Neural cell (in vitro differentiated cells): ENCODE results near the gene PTPRG. TPM values are rescaled to one million over a fixed set of nuclear protein-coding genes. Genes with fewer than 3 reads are reported as not detected.

Experiments used
- H2AFZ ChIP-seq: fragments of 200-600, 300-800 bp; sonication (generic), shearing (Covaris generic); 2 replicates; pipeline ENCODE4 v1.6.0; 2014; ENCODE audit warnings: low read depth, mild to moderate bottlenecking, antibody characterized with exemption, low read length, moderate library complexity
- H3F3A ChIP-seq: fragments of 200-600 bp; shearing (Covaris generic); 2 replicates; pipeline ENCODE4 v1.6.1; 2016; ENCODE audit warnings: mild to moderate bottlenecking, moderate library complexity, mixed read lengths, antibody characterized with exemption, low read length; ENCODE audit not compliant: insufficient read depth, poor library complexity, severe bottlenecking
- H3K27ac ChIP-seq: fragments of 200-600, 300-800 bp; sonication (generic), shearing (Covaris generic); 2 replicates; pipeline ENCODE4 v1.5.1; 2014; ENCODE audit warnings: mild to moderate bottlenecking, low read length, moderate library complexity
- H3K27me3 ChIP-seq: fragments of 300-800, 200-600 bp; sonication (generic), shearing (Covaris generic); 2 replicates; pipeline ENCODE4 v1.6.0; 2014; ENCODE audit warnings: mild to moderate bottlenecking, low read depth, low read length, moderate library complexity; ENCODE audit not compliant: insufficient read depth
- H3K36me3 ChIP-seq: fragments of 300-800, 200-600 bp; sonication (generic), shearing (Covaris generic); 2 replicates; pipeline ENCODE4 v1.5.1; 2014; ENCODE audit warnings: mild to moderate bottlenecking, antibody characterized with exemption, low read length, moderate library complexity; ENCODE audit not compliant: insufficient read depth
- H3K4me2 ChIP-seq: fragments of 300-800, 200-600 bp; sonication (generic), shearing (Covaris generic); 2 replicates; pipeline ENCODE4 v1.6.0; 2014; ENCODE audit warnings: mild to moderate bottlenecking, low read length
- H3K4me3 ChIP-seq: fragments of 300-800, 200-600 bp; sonication (generic), shearing (Covaris generic); 2 replicates; pipeline ENCODE4 v1.5.1; 2014; ENCODE audit warnings: mild to moderate bottlenecking, low read length, moderate library complexity
- H3K79me2 ChIP-seq: fragments of 200-600 bp; shearing (Covaris generic); replicated peaks from 2 replicates; pipeline ENCODE4 v1.6.0; 2014; ENCODE audit warnings: mild to moderate bottlenecking, low read length, moderate library complexity; ENCODE audit not compliant: insufficient read depth
- H3K9ac ChIP-seq: fragments of 300-800, 200-600 bp; sonication (generic), shearing (Covaris generic); 2 replicates; pipeline ENCODE4 v1.6.1; 2016; ENCODE audit warnings: mild to moderate bottlenecking, low read length, mixed read lengths
- H3K9me2 ChIP-seq: fragments of 200-600 bp; shearing (Covaris generic); 2 replicates; pipeline ENCODE4 v1.6.1; 2016; ENCODE audit warnings: mild to moderate bottlenecking, low read length, mixed read lengths; ENCODE audit not compliant: insufficient read depth
- H3K9me3 ChIP-seq: fragments of 200-600, 300-800 bp; sonication (generic), shearing (Covaris generic); 2 replicates; pipeline ENCODE4 v1.6.1; 2016; ENCODE audit warnings: mild to moderate bottlenecking, mixed run types, low read length, moderate library complexity, mixed read lengths
- H4K20me1 ChIP-seq: fragments of 200-600 bp; shearing (Covaris generic); 2 replicates; pipeline ENCODE4 v1.6.1; 2016; ENCODE audit warnings: mild to moderate bottlenecking, mixed run types; ENCODE audit not compliant: insufficient read depth
- EP300 ChIP-seq: fragments of 450-650 bp; conservative IDR thresholded peaks from 2 replicates; pipeline ENCODE4 v1.6.1; 2014; ENCODE audit warnings: antibody characterized with exemption, mild to moderate bottlenecking, moderate library complexity; ENCODE audit not compliant: poor library complexity, severe bottlenecking
- EZH2 ChIP-seq: fragments of 200-600, 300-800 bp; shearing (Covaris generic), sonication (generic); IDR thresholded peaks from 2 replicates; pipeline ENCODE4 v1.6.1; 2014; ENCODE audit warnings: antibody characterized with exemption, low read length, borderline replicate concordance, mild to moderate bottlenecking; ENCODE audit not compliant: insufficient read depth, poor library complexity, severe bottlenecking
- MXI1 ChIP-seq: fragments of 450-650 bp; conservative IDR thresholded peaks from 2 replicates; pipeline ENCODE4 v1.6.1; 2014; ENCODE audit warnings: antibody characterized with exemption, mild to moderate bottlenecking; ENCODE audit not compliant: poor library complexity, severe bottlenecking
- POLR2AphosphoS5 ChIP-seq: IDR thresholded peaks from 2 replicates; pipeline ENCODE4 v1.6.1; 2012
- RAD21 ChIP-seq: fragments of 450-650 bp; conservative IDR thresholded peaks from 2 replicates; pipeline ENCODE4 v1.6.1; 2014; ENCODE audit warnings: antibody characterized with exemption, mild to moderate bottlenecking, moderate library complexity
- SMC3 ChIP-seq: fragments of 450-650 bp; conservative IDR thresholded peaks from 2 replicates; pipeline ENCODE4 v1.6.1; 2014; ENCODE audit warnings: antibody characterized with exemption, mild to moderate bottlenecking, moderate library complexity; ENCODE audit not compliant: poor library complexity
- TAF1 ChIP-seq: IDR thresholded peaks from 2 replicates; pipeline ENCODE4 v1.6.1; 2012; ENCODE audit warnings: low read depth
- polyA plus RNA-seq: library from polyadenylated mRNA; depleted of rRNA; stranded (reverse); fragments of >200 nt; gene quantifications from 2 replicates; pipeline ENCODE4 v1.2.3, GENCODE V29; 2014
- TF ChIP-seq, protein P1 (sequence below): IDR thresholded peaks from 2 replicates; pipeline ENCODE4 v1.6.1; 2012; ENCODE audit warnings: borderline replicate concordance
- TF ChIP-seq, protein P2 (sequence below): fragments of 450-650 bp; IDR thresholded peaks from 2 replicates; pipeline ENCODE4 v1.5.1; 2014; ENCODE audit warnings: antibody characterized with exemption, mild to moderate bottlenecking, moderate library complexity; ENCODE audit not compliant: poor library complexity, severe bottlenecking

The PTPRG gene
- polyA plus RNA-seq, 1 donor from 2014 or later, result 33.1 TPM

DNA sequence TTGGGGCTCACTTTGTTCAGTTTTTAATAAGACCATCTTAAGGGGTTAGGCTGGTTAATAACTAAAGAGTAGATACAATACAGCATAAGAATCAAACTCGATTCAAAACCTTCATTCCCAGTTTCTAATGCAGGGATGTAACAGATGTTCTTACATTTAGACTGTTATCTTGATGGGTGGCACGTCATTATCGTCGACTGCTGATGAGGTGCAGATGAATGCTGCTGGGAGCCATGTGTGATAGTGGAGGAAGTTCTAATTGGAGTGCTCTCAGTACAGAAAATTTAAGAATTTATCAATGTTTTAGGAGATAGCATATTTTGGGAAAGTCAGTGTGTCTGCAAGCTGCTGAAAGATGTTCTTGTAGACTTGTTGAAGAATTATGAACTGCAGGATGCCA, 331.5 kb downstream of the PTPRG start:
- Histone ChIP-seq H3K79me2 (peaks cover 3% of the 10 kb centered on the region), H3K9me3 (no peaks in the 10 kb centered on the region), H3K27me3 (no peaks in the 10 kb centered on the region), H3K36me3 (no peaks in the 10 kb centered on the region), H3K9ac (no peak overlapping the region), H3K4me3 (no peak overlapping the region), H3K4me2 (no peak overlapping the region), H4K20me1 (no peaks in the 10 kb centered on the region), H3K27ac (no peak overlapping the region), H3F3A (no peaks in the 10 kb centered on the region), H3K9me2 (no peaks in the 10 kb centered on the region), H2AFZ (no peak overlapping the region)
- no peak for TF ChIP-seq POLR2AphosphoS5
- TF ChIP-seq SMC3, result no peak
- no peak for TF ChIP-seq EZH2
- TF ChIP-seq TAF1, result no peak
- TF ChIP-seq EP300, result no peak
- TF ChIP-seq RAD21, result no peak
- TF ChIP-seq, protein P1, sequence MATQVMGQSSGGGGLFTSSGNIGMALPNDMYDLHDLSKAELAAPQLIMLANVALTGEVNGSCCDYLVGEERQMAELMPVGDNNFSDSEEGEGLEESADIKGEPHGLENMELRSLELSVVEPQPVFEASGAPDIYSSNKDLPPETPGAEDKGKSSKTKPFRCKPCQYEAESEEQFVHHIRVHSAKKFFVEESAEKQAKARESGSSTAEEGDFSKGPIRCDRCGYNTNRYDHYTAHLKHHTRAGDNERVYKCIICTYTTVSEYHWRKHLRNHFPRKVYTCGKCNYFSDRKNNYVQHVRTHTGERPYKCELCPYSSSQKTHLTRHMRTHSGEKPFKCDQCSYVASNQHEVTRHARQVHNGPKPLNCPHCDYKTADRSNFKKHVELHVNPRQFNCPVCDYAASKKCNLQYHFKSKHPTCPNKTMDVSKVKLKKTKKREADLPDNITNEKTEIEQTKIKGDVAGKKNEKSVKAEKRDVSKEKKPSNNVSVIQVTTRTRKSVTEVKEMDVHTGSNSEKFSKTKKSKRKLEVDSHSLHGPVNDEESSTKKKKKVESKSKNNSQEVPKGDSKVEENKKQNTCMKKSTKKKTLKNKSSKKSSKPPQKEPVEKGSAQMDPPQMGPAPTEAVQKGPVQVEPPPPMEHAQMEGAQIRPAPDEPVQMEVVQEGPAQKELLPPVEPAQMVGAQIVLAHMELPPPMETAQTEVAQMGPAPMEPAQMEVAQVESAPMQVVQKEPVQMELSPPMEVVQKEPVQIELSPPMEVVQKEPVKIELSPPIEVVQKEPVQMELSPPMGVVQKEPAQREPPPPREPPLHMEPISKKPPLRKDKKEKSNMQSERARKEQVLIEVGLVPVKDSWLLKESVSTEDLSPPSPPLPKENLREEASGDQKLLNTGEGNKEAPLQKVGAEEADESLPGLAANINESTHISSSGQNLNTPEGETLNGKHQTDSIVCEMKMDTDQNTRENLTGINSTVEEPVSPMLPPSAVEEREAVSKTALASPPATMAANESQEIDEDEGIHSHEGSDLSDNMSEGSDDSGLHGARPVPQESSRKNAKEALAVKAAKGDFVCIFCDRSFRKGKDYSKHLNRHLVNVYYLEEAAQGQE, result no peak
- TF ChIP-seq, protein P2, sequence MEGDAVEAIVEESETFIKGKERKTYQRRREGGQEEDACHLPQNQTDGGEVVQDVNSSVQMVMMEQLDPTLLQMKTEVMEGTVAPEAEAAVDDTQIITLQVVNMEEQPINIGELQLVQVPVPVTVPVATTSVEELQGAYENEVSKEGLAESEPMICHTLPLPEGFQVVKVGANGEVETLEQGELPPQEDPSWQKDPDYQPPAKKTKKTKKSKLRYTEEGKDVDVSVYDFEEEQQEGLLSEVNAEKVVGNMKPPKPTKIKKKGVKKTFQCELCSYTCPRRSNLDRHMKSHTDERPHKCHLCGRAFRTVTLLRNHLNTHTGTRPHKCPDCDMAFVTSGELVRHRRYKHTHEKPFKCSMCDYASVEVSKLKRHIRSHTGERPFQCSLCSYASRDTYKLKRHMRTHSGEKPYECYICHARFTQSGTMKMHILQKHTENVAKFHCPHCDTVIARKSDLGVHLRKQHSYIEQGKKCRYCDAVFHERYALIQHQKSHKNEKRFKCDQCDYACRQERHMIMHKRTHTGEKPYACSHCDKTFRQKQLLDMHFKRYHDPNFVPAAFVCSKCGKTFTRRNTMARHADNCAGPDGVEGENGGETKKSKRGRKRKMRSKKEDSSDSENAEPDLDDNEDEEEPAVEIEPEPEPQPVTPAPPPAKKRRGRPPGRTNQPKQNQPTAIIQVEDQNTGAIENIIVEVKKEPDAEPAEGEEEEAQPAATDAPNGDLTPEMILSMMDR, result no peak
- no peak for TF ChIP-seq MXI1

DNA sequence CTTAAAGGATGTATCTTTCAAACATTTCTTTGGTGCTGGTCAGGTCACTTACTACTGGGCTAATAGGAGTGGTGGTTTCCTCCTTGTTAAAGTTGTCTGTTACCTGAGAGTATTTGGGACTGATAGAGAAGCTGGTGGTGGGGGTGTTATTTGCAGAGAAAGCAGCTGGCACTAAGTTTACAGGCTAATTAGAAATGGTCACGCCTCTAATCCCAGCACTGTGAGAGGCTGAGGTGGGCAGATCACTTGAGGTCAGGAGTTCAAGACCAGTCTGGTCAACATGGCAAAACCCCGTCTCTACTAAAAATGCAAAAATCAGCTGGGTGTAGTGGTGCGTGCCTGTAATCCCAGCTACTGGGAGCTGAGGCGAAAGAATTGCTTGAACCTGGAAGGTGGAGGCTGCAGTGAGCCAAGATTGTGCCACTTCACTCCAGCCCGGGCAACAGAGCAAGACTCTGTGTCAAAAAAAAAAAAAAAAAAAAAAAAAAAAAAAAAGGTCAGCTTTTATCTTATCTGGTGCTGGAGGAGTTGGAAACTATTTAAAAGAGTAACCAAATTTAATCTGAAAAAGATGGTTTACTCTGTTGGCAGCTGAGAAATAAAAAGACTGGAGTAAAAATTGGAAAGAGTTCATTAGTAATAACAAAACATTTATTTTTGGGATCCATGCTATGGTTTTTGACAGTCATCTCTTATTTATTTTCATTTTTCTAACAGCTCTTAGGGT, 332.6 kb downstream of the PTPRG start:
- TF ChIP-seq RAD21 (no peak), SMC3 (no peak), MXI1 (no peak), TAF1 (no peak)
- TF ChIP-seq, protein P2, result no peak
- Histone ChIP-seq H3F3A (no peaks in the 10 kb centered on the region), H3K4me3 (no peak overlapping the region), H3K27me3 (no peaks in the 10 kb centered on the region), H2AFZ (no peak overlapping the region), H3K9me3 (no peaks in the 10 kb centered on the region), H3K9ac (no peak overlapping the region), H3K36me3 (no peaks in the 10 kb centered on the region), H3K79me2 (peaks cover 3% of the 10 kb centered on the region), H3K4me2 (no peak overlapping the region), H4K20me1 (no peaks in the 10 kb centered on the region), H3K9me2 (no peaks in the 10 kb centered on the region), H3K27ac (no peak overlapping the region)
